ENCODE data around the gene SELENOO.

DNA sequence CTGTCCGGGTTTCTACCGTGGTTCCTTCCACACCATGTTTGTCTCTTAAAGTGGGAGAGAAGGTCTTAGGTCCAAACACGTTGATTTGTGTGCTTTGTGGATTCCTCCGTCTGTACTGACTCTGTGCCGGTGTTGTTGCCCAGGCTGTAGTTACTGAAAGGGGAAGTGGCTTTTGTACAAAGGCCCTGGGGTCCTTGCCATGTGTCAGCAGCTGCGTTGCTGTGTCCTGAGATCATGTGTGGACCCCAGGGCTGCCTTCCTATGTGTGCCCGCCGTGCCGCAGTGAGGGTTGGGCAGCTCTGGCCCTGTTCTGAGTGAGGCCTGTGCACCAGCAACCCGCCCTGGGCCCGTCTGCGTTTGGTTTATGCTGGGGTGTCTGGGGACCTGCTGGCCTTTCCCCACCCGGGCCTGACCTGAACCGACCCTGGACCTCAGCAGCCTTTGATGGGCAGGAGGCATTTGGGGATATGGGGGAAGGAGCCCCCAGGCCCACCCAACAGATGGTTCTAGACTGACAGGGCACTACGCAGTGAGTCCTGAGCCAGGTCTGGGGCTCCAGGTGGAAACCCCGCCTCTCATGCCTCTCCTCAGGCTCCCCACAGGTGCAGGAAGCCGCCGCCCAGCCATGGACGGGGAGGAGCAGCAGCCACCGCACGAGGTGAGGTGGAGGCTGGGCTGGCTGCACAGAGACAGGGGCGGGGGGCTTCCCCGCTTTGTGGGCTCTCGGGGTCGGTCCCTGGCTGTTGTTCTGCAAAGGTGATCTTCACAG is 8.2 kb upstream of the SELENOO start:
- TF ChIP-seq, protein P1, sequence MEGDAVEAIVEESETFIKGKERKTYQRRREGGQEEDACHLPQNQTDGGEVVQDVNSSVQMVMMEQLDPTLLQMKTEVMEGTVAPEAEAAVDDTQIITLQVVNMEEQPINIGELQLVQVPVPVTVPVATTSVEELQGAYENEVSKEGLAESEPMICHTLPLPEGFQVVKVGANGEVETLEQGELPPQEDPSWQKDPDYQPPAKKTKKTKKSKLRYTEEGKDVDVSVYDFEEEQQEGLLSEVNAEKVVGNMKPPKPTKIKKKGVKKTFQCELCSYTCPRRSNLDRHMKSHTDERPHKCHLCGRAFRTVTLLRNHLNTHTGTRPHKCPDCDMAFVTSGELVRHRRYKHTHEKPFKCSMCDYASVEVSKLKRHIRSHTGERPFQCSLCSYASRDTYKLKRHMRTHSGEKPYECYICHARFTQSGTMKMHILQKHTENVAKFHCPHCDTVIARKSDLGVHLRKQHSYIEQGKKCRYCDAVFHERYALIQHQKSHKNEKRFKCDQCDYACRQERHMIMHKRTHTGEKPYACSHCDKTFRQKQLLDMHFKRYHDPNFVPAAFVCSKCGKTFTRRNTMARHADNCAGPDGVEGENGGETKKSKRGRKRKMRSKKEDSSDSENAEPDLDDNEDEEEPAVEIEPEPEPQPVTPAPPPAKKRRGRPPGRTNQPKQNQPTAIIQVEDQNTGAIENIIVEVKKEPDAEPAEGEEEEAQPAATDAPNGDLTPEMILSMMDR (IDR thresholded peaks at IDR 0.05) = no peak
- no peak for TF ChIP-seq POLR2AphosphoS5 (IDR thresholded peaks at IDR 0.05; ENCODE audit: low read depth, low read length)
